Peyer's patch (tissue), 4 donors: ENCODE measurements around the gene PYROXD2.

ENCODE experiments used
- POLR2A ChIP-seq, 2 donors: fragments of 450-650 bp; IDR thresholded peaks; one replicate each; pipeline ENCODE4 v1.5.1; 2017; ENCODE audit warnings: antibody characterized with exemption in 2 of 2, mild to moderate bottlenecking in 2 of 2, moderate library complexity in 2 of 2
- TF ChIP-seq, protein P1 (sequence below), 6 experiments: fragments of 450-650 bp in 4 of 6; fragments of 200-600 bp in 2 of 6; sonication (generic) in 1 of 6; IDR thresholded peaks; one replicate each; pipeline ENCODE4 v1.5.1; 2017 to 2019; ENCODE audit warnings: antibody characterized with exemption in 6 of 6, mild to moderate bottlenecking in 3 of 6, moderate library complexity in 1 of 6

DNA sequence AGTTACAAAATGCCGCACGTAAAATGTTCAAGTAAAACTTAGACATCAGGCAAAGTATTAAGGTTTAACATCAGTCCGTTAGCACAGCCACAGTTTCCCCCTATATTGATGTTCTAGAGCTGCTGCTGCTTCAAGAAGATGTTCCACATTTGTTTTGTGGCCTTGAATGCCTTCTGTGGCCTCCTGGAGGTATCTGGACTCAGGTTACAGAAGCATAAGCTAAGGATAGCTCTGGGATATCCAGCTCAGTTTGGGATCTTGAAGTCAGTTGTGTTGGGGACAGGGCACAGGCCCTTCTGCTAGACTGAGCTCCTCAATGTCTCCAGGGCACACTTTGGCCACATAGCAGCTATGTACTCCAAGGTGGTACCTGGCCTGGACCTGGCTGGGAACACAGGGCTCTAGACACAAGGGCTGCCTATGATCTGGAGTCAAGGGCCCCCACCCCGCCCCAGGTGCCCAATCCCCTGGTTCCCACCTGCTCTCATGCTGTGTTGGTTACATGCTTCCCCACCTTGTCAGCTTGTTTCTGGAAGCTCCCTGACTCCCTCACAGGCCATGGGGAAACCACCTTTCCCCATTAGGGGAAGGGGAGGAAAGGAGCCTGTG lies 4.7 kb downstream of the PYROXD2 start:
- TF ChIP-seq, protein P1, sequence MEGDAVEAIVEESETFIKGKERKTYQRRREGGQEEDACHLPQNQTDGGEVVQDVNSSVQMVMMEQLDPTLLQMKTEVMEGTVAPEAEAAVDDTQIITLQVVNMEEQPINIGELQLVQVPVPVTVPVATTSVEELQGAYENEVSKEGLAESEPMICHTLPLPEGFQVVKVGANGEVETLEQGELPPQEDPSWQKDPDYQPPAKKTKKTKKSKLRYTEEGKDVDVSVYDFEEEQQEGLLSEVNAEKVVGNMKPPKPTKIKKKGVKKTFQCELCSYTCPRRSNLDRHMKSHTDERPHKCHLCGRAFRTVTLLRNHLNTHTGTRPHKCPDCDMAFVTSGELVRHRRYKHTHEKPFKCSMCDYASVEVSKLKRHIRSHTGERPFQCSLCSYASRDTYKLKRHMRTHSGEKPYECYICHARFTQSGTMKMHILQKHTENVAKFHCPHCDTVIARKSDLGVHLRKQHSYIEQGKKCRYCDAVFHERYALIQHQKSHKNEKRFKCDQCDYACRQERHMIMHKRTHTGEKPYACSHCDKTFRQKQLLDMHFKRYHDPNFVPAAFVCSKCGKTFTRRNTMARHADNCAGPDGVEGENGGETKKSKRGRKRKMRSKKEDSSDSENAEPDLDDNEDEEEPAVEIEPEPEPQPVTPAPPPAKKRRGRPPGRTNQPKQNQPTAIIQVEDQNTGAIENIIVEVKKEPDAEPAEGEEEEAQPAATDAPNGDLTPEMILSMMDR (IDR thresholded peaks at IDR 0.05) = no peak
- no peak for TF ChIP-seq POLR2A (IDR thresholded peaks at IDR 0.05)
